Thyroid gland (tissue), 4 donors: ENCODE measurements around the gene RSL24D1.

ENCODE experiments used
- CTCF ChIP-seq, 6 experiments: fragments of 200-600 bp in 3 of 6; fragments of 450-650 bp in 3 of 6; sonication (generic) in 3 of 6; IDR thresholded peaks; one replicate each; pipeline ENCODE4 v1.5.1; 2016 to 2019; ENCODE audit warnings: antibody characterized with exemption in 6 of 6, mild to moderate bottlenecking in 2 of 6, inconsistent platforms in 1 of 6, moderate library complexity in 1 of 6
- POLR2A ChIP-seq, 2 donors: fragments of 450-650 bp; IDR thresholded peaks; one replicate each; pipeline ENCODE4 v1.6.1; 2017; ENCODE audit warnings: antibody characterized with exemption in 2 of 2, mild to moderate bottlenecking in 2 of 2, moderate library complexity in 1 of 2

GRCh38 chr15:55196458-55197361 lies at the start of gene RSL24D1:
- TF ChIP-seq POLR2A (IDR thresholded peaks at IDR 0.05) = peak; percentile 5 to 96
- TF ChIP-seq CTCF (IDR thresholded peaks at IDR 0.05) = peak in 4 of 6 experiments; percentile 9 to 53 (median 40)
